Skeletal muscle tissue (tissue), 4 donors: Measurements from ENCODE around the gene NTMT2. TPM values are rescaled to one million over a fixed set of nuclear protein-coding genes. Genes with fewer than 3 reads are reported as not detected.
"Not testable (repeated sequence)": the region's sequence is repeated elsewhere in the genome, so short reads cannot be mapped to it uniquely, and the experiment has no call there.

ENCODE experiments used
- H3K27ac ChIP-seq: one replicate; pipeline ENCODE4 v1.7.0; 2013; ENCODE audit warnings: mild to moderate bottlenecking, low read depth, low read length, inconsistent platforms
- H3K27me3 ChIP-seq, 3 donors: one replicate each; pipeline ENCODE4 v1.7.0; 2013; ENCODE audit warnings: low read length in 3 of 3; ENCODE audit not compliant: control insufficient read depth in 3 of 3, insufficient read depth in 3 of 3
- H3K36me3 ChIP-seq, 3 donors: one replicate each; pipeline ENCODE4 v1.7.0; 2013; ENCODE audit warnings: low read length in 3 of 3; ENCODE audit not compliant: control insufficient read depth in 3 of 3, insufficient read depth in 3 of 3
- H3K4me1 ChIP-seq, 3 donors: one replicate each; pipeline ENCODE4 v1.7.0; 2013; ENCODE audit warnings: low read length in 3 of 3, mild to moderate bottlenecking in 3 of 3; ENCODE audit not compliant: control insufficient read depth in 3 of 3, insufficient read depth in 3 of 3
- H3K4me3 ChIP-seq, 3 donors: one replicate each; pipeline ENCODE4 v1.7.0; 2013; ENCODE audit warnings: low read length in 3 of 3
- H3K9ac ChIP-seq, 3 donors: one replicate each; pipeline ENCODE4 v1.7.0; 2013; ENCODE audit warnings: low read length in 3 of 3, mild to moderate bottlenecking in 3 of 3, moderate library complexity in 2 of 3, low read depth in 1 of 3
- H3K9me3 ChIP-seq, 3 donors: one replicate each; pipeline ENCODE4 v1.7.0; 2013; ENCODE audit warnings: low read length in 3 of 3; ENCODE audit not compliant: control insufficient read depth in 3 of 3
- total RNA-seq: library from RNA; depleted of rRNA; stranded (reverse); fragments of >200 nt; gene quantifications from one replicate; pipeline ENCODE4 v1.2.3, GENCODE V29; 2014
- donor health status: Osteomylitis.

NTMT2 gene
- total RNA-seq, 1 donor from 2014 or later = 0.52 TPM

GRCh38 chr1:170153417-170153816, 7.7 kb downstream of the NTMT2 start:
- Histone ChIP-seq H3K9ac (no peak overlapping the region), H3K9me3 (no peaks in the 10 kb centered on the region), H3K4me1 (no peaks in the 10 kb centered on the region), H3K4me3 (no peak overlapping the region), H3K36me3 (no peaks in the 10 kb centered on the region), H3K27me3 (no peaks in the 10 kb centered on the region), H3K27ac (no peak overlapping the region)

- H3K27me3 ChIP-seq = no peaks in the 10 kb centered on the region
- H3K4me1 ChIP-seq = no peaks in the 10 kb centered on the region
- no peak overlapping the region for H3K9ac ChIP-seq
- no peaks in the 10 kb centered on the region for H3K36me3 ChIP-seq
- no peak overlapping the region for H3K4me3 ChIP-seq
- no peak overlapping the region for H3K27ac ChIP-seq
- H3K9me3 ChIP-seq = no peaks in the 10 kb centered on the region
Measured at GRCh38 chr1:170155055-170155454, 9.3 kb downstream of the NTMT2 start.

- H3K27me3 ChIP-seq = no peaks in the 10 kb centered on the region
- H3K4me3 ChIP-seq = no peak overlapping the region
- H3K27ac ChIP-seq = no peak overlapping the region
- no peaks in the 10 kb centered on the region for H3K9me3 ChIP-seq
- H3K4me1 ChIP-seq = no peaks in the 10 kb centered on the region
- no peak overlapping the region for H3K9ac ChIP-seq
- H3K36me3 ChIP-seq = no peaks in the 10 kb centered on the region
Measured at GRCh38 chr1:170156594-170156993, 10.8 kb downstream of the NTMT2 start.

GRCh38 chr1:170157820-170158219, 12.1 kb downstream of the NTMT2 start:
- H3K27ac ChIP-seq = no peak overlapping the region
- H3K36me3 ChIP-seq = no peaks in the 10 kb centered on the region
- no peak overlapping the region for H3K4me3 ChIP-seq

GRCh38 chr1:170162459-170163246, 16.9 kb downstream of the NTMT2 start:
- no peak overlapping the region for H3K4me3 ChIP-seq
- peak overlapping the region; percentile 59 for H3K27ac ChIP-seq
- H3K36me3 ChIP-seq = no peaks in the 10 kb centered on the region
- H3K27me3 ChIP-seq = no peaks in the 10 kb centered on the region
- H3K4me1 ChIP-seq = peaks cover 0 to 11% (median 9%) of the 10 kb centered on the region in 3 donors
- H3K9me3 ChIP-seq = no peaks in the 10 kb centered on the region
- H3K9ac ChIP-seq = no peak overlapping the region

More at GRCh38 chr1:170157820-170158219, 12.1 kb downstream of the NTMT2 start:
- H3K9ac ChIP-seq = no peak overlapping the region
- H3K4me1 ChIP-seq = peaks cover 0 to 8% (median 6%) of the 10 kb centered on the region in 3 donors
- H3K27me3 ChIP-seq = no peaks in the 10 kb centered on the region
- H3K9me3 ChIP-seq = no peaks in the 10 kb centered on the region

GRCh38 chr1:170164103-170164763, 18.5 kb downstream of the NTMT2 start:
- no peak overlapping the region for H3K4me3 ChIP-seq
- H3K27ac ChIP-seq = no peak overlapping the region
- no peak overlapping the region for H3K9ac ChIP-seq
- peaks cover 0 to 11% (median 9%) of the 10 kb centered on the region in 3 donors for H3K4me1 ChIP-seq
- no peaks in the 10 kb centered on the region for H3K27me3 ChIP-seq
- no peaks in the 10 kb centered on the region for H3K9me3 ChIP-seq
- no peaks in the 10 kb centered on the region for H3K36me3 ChIP-seq

- no peak overlapping the region for H3K9ac ChIP-seq
- H3K4me3 ChIP-seq = no peak overlapping the region
- peaks cover 0 to 11% (median 9%) of the 10 kb centered on the region in 3 donors for H3K4me1 ChIP-seq
- H3K36me3 ChIP-seq = no peaks in the 10 kb centered on the region
- H3K9me3 ChIP-seq = peaks cover 0 to 5% (median 0%) of the 10 kb centered on the region in 3 donors
- no peaks in the 10 kb centered on the region for H3K27me3 ChIP-seq
- H3K27ac ChIP-seq = no peak overlapping the region
Measured at GRCh38 chr1:170166518-170167180, 20.9 kb downstream of the NTMT2 start.

- H3K4me3 ChIP-seq = peak overlapping the region in 1 of 3 donors; percentile 14
- H3K9me3 ChIP-seq = peaks cover 0 to 5% (median 0%) of the 10 kb centered on the region in 3 donors
- H3K36me3 ChIP-seq = no peaks in the 10 kb centered on the region
- no peaks in the 10 kb centered on the region for H3K27me3 ChIP-seq
- H3K4me1 ChIP-seq = no peaks in the 10 kb centered on the region
- no peak overlapping the region for H3K9ac ChIP-seq
- H3K27ac ChIP-seq = no peak overlapping the region
Measured at GRCh38 chr1:170168265-170168664, 22.5 kb downstream of the NTMT2 start.

GRCh38 chr1:170170513-170170912, 24.8 kb downstream of the NTMT2 start:
- H3K36me3 ChIP-seq, H3K27ac ChIP-seq, H3K4me1 ChIP-seq, H3K27me3 ChIP-seq, H3K9me3 ChIP-seq, H3K4me3 ChIP-seq, H3K9ac ChIP-seq: not testable (repeated sequence)

- H3K36me3 ChIP-seq = no peaks in the 10 kb centered on the region
- H3K9ac ChIP-seq = no peak overlapping the region
- H3K4me3 ChIP-seq = no peak overlapping the region
- no peak overlapping the region for H3K27ac ChIP-seq
- peaks cover 0 to 5% (median 0%) of the 10 kb centered on the region in 3 donors for H3K9me3 ChIP-seq
- H3K27me3 ChIP-seq = no peaks in the 10 kb centered on the region
- no peaks in the 10 kb centered on the region for H3K4me1 ChIP-seq
Measured at GRCh38 chr1:170174395-170174794, 28.6 kb downstream of the NTMT2 start.
